Activated CD8-positive, alpha-beta memory T cell treated with anti-CD3 and anti-CD28 coated beads, Interleukin-2, amount 50 U/mL, for 4 hours (primary cell): ENCODE data around the gene PTPRN2.
"Not testable (repeated sequence)": the region's sequence is repeated elsewhere in the genome, so short reads cannot be mapped to it uniquely, and the experiment has no call there.

Experiments used
- DNase-seq: peaks from one replicate; pipeline ENCODE4 v3.0.0-alpha.2; 2020

The PTPRN2 gene

DNA sequence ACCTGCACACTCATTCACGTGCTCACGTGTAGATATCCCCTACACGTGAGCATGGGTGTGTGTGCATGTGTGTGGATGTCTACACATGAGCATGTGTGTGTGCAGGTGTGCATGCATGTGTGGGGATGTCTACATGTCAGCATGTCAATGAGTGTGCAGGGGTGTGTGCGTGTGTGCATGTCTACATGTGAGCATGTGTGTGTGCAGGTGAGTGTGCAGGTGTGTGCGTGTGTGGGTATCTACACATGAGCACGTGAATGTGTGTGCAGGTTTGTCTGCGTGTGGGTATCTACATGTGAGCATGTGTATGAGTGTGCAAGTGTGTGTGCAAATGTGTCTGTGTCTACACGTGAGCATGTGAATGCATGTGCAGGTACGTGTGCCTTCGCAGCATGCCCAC, 274.8 kb downstream of the PTPRN2 start:
- no peak for DNase-seq

DNA sequence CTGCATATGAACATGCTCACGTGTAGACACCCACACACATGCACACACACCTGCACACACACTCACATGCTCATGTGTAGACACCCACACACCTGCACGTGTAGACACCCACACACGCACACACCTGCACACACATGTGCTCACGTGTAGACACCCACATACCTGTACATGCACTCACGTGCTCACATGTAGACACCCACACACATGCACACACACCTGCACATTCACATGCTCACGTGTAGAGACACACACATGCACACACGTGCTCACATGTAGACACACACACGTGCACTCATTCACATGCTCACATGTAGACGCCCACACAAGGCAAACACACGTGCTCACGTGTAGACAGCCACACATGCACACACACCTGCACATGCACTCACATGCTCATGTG, 275.8 kb downstream of the PTPRN2 start:
- DNase-seq, result no peak

DNA sequence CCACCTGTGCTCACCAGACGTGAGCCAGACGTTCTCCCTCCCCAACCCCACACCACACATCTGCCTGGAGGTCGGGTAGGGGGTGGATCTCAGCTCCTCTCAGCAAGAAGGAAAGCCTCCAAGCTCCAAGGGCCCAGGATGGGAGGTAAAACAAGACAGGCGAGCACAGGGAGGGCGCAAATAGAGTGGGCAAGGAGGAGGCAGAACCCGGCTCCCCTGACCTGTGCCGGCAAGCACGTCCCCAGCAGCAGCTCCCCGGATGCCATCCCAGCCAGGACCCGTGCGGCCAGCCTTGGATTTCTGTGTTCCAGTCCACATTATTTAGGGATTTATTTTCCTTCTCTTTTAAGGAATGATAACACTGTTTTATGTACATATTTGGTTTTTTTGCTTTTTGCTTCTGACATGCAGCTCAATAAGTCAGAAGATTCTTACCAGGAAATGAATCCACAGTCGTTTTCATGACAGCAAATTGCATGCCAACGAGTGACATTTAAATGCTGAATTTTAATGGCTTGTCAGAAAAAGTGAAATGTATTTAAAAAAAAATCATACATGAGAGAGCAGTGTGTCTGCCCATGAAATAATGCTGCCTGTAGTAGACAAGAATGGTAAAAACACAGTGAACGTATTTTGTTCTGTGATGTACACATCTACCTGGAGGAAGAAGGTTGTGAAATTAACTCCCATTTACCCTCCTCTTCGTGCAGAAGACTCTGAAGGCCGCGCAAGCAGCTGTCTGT, 276.5 kb downstream of the PTPRN2 start:
- no peak for DNase-seq

DNA sequence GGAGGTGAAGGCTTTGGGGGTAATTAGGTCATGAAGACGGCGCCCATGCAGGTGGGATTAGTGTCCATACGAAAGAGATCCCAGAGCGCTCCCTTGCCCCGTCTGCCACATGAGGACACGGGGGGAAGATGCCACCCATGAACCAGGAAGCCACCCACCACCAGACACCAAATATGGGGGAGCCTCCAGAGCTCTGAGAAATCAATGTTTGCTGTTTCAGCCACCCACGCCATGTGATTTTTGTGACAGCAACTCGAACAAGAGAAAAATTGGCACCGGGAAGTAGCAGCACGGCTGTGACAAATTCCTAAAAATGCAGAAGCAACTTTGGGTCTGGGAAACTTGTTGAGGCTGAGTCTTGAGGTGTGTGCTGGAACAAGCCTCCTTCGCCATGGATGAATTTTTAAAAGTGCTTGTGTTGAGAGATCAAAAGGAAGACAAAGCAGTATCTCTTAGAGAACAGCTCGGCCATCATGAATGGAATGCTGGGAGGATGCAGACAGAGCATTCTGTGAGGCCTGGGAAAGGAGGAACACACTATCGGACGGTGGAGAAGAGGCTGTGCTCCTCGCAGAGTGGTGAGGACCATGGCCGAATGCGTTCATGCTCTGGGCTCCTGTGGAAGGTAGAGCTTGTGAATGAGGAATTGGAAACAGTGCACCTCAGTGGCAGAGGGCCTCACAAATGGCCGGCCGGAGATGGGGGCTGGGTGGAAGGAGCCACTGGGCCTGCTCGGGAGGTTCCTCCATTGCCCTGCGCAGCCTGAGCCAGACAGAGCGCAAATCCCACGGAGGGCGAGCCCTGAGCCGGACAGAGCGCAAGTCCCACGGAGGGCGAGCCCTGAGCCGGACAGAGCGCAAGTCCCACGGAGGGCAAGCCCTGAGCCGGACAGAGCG, 277.5 kb downstream of the PTPRN2 start:
- DNase-seq, result no peak

DNA sequence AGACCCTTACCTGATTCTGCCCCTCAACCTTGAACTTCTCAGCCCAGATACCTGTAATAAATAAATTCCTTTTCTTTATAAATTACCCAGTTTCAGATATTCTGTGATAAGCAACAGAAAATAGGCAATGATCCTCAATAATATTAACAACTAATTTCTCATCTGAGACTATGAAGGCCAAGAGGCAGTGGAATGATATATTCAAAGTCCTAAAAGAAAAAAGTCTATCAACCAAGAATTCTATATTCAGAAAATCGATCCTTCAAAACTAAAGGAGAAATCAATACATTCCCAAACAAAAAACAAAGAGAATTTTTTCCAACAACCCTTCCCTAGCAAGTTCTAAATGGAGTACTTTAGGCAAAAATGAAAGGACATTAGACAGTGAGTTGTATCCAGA, 279.6 kb downstream of the PTPRN2 start:
- DNase-seq, result no peak

DNA sequence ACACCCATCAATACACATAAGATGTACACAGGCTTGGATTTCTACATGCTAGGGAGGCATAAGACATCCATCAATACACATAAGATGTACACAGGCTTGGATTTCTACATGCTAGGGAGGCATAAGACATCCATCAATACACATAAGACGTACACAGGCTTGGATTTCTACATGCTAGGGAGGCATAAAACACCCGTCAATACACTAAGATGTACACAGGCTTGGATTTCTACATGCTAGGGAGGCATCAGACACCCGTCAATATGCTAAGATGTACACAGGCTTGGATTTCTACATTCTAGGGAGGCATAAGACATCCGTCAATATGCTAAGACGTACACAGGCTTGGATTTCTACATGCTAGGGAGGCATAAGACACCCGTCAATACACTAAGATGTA, 283.6 kb downstream of the PTPRN2 start:
- DNase-seq, result not testable (repeated sequence)

DNA sequence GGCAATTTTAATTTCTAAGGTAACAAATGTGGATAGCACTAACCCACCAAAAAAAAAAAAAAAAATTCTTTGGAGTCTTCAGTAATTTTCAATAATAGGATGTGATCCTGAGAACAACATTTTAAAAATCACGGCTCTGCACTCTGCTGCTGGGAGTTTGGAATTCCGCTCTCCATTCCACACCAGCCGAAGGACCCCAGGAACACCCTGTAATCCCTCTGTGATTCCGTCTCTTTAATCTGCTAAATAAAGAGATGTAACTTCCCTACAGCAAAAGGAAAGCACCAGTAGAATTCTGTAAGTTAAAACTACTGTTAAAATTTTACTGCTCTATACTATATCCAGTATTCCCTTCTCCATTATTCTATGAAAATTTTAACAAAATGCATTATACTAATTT, 284.5 kb downstream of the PTPRN2 start:
- no peak for DNase-seq

DNA sequence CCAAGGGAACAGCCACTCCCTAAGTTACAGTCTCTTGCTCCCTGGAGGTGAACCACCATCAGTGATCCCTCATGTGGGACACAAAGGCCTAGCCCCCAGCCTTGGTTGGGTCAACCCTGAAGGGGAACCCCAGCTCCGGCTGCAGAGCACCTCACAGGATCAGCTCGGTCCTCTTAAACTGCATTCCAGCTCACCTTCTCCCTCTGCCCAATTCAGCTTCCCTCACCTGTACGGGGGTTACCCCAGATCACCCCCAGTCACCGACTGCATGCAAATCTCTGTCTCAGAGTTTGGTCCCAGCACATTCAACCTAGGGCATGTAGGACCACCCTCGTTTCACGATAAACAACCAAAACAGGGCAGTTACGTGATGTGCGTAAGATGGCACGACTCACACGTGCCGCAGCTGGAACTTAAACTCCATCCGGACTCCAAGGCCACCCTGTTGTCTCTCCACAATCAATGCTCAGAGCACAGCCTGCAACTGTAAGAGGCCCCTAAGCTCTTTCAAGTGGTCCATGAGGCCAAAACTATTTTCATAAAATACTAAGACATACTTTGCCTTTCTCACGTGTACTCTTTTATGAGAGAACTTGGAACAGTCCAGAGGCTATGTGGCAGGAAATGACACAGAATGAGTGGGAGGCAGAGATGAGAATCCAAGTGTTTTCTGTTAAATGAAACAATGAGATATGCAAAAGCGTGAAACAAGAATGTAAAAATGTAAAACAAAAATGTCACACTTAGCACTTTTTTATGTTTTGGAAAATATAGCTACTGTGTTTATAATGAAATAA, 285.2 kb downstream of the PTPRN2 start:
- DNase-seq, result no peak

DNA sequence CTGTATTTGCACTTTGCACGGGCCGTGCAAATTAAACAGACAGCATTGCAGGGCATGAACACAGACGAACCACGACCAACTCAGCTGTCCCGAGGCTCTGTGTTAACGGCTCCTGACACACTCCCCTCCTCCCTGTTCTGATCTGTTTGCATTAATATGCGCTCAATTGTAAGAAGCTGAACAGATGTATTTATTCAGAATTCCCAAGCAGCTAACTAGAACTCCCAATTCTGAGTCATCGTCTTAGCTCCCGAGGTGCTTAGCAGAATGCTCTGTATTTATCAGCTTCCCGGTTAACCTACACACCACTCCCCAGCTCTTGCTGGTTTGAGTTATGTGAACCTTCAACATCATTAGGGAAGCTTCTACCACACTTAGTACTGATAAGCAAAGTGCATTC, 286.4 kb downstream of the PTPRN2 start:
- DNase-seq, result no peak

DNA sequence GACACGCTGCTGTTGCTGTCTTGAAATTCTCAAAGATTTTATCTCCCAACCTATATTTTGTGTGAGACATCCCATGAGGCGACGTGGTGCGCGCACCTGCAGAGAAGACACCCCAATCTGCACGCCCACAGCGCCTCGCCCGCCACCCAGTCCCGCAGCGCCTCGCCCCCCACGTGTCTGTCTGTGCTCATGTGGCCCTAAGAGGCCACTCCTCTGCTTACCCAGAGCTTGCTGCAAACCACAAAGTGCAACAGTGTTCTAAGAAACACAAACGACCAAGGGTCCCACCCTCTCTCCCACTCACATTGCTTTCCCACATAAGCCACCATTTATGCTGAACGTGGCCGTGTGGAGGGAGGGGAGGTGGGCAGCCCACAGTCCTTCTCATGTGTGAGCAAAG, 287.2 kb downstream of the PTPRN2 start:
- DNase-seq, result no peak

DNA sequence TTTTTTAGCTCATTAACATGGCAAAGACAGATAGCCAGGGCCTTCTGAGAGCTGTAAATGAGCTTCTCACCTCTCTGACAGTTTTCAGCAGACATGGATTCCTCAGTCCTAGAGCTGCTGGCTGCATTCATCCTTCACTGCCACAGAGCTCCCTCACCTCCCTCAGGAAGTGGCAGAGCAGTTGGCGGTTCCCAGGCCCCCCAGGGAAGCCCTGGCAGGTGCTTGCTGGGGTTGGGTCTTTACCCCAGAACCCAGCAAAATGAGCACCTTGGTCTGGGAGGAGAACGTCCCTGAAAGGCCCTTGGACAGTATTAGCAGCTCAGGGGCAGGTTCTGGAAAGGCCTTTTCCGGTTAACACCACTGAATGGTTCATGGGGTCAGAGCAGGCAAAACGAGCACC, 288.0 kb downstream of the PTPRN2 start:
- DNase-seq, result no peak

DNA sequence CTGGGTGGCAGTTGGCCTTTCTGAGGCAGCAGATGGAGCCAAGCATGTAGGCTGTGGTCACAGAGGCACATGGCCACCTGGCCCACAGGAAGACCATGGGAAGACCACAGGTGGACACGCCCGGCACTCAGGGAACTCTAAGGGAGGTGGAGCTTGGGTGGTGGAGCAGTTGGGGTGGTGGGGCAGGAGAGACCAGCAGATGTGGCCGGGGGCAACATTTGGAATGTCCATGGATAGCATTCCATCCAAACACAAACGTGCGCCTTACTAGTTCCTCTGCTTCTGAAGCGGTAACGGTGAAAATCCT, 290.9 kb downstream of the PTPRN2 start:
- DNase-seq, result no peak

DNA sequence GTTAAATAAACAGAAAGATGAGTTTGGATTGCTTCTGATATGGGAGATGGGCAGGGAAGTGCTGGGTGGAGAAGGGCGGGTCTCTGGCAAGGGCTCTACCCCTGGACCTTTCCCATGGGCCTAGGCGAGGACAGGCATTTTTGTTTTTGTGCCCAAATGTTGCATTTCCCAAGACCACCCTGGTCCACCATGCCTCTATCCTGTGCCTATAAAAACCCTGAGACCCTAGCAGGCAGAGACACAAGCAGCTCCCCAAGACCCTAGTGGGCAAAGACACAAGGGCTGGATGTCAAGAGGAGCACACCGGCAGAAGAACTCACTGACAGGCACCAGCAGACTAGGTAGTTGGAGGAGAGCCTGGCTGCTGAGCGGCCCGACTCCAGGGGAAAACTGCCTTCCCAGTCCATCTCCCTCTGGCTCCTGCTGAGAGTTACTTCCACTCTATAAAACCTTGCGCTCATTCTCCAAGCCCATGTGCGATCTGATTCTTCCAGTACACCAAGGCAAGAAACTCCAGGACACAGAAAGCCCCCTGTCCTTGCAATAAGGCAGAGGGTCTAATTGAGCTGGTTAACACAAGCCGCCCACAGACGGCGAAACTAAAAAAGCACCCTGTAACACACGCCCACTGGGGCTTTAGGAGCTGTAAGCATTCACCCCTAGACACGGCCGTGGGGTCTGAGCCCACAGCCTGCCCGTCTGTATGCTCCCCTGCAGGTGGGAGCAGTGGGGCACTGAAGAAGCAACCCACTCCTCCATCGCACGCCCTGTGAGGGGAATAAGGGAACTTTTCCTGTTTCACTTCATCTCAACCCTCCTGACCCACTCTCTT, 291.4 kb downstream of the PTPRN2 start:
- no peak for DNase-seq

DNA sequence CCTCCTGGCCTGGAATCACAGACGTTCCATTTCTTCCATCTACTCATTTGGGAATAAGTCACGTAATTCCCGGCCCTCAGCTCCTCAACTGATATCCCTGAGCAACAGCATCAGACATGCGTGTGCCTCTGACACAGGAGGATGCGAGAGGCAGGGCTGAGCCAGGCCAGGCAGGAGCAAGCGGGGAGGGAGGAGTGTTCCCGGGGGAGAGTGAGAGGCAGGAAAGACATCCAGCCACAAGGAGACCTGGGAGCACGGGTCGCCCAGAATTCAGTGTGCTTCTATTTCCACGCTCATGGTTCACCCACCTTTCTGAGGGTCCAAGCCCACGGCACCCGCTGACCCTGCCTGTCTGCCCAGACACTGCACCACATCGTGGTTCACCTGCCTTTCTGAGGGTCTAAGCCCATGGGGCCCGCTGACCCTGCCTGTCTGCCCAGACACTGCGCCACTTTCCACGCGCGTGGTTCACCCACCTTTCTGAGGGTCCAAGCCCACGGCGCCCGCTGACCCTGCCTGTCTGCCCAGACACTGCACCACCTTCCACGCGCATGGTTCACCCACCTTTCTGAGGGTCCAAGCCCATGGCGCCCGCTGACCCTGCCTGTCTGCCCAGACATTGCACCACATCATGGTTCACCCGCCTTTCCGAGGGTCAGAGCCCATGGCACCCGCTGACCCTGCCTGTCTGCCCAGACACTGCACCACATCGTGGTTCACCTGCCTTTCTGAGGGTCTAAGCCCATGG, 293.0 kb downstream of the PTPRN2 start:
- DNase-seq, result not testable (repeated sequence)

DNA sequence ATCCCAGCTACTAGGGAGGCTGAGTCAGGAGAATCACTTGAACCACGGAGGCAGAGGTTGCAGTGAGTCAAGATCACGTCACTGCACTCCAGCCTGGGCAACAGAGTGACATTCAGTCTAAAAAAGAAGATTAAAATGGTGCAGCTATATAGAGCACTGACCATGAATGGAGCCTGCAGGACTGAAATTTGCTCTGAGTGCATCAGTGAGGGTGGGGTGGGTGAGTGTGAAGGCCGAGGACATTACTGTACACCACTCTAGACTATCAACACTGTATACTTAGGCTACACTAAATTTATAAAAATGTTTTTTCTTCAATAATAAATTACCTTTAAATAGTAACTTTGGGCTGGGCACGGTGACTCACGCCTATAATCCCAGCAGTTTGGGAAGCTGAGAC, 294.7 kb downstream of the PTPRN2 start:
- no peak for DNase-seq

DNA sequence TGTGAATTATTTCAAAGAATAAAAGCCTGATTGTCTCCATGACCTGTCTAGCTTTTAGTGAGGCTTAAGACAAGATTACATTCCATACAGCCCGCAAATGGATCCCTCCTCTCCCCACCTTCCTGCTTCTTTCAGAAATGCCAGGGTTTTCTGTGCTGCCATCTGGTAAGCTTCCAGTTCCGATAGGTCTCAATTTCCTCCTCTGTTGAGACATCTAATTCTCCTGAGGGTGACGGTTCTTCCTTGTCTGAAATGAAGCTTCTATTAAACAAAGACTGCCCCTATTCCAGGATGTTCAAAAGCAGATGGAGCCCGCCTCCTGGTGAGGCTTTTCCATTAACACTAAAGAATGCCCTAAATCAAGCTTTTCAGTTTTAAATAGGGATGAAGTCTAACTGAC, 295.6 kb downstream of the PTPRN2 start:
- DNase-seq, result no peak

DNA sequence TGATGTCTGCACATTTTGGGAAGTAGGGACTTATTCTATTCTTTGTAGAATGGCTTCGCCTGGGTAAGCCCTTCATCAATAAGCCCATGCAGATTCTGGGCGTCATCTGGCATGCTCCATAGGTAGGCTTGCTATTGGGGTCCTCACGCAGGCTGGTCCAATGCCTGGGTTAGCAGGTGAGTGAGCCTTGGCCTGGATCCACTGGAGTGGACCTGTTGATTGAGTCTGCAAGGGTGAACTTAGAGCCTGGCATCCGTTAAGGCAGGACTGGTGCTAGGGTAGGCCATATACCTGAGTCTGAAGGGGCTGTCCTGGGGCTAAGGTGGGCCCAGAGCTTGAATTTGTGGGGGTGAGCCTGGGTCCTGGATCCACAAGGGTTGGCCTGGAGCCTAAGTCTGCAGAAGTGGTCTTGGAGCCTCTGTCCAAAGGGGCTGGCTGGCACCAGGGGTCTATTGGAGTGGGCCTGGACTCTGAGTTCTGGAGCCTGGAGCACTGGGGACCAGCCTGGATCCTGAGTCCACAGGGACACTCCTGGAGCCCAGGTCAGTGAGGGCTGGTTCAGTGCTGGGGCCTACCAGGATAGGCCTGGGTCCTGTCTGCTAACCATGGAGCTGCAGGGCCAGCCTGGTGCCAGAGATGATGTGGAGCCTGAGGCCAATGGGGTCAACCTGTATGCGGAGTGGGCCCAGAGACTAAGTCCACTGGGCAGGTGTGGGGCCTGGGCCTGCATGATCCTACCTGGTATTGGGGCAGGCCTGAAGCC, 297.7 kb downstream of the PTPRN2 start:
- no peak for DNase-seq

DNA sequence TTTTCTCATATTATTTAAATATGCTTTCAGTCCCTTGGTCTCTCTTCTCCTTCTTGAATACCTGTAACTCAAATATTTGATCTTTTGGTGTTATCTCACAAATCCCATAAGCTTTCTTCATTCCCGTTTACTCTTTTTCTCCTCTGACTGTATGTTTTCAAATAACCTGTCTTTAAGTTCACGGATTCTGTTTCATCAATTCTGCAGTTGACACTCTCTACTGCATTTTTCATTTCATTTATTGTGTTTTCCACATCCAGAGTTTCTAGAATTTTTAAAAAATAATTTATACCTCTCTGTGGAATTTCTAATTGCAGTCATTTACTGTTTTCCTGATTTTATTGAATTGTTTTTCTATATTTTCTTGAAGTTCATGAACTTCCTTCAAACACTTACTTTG, 298.4 kb downstream of the PTPRN2 start:
- DNase-seq, result no peak

DNA sequence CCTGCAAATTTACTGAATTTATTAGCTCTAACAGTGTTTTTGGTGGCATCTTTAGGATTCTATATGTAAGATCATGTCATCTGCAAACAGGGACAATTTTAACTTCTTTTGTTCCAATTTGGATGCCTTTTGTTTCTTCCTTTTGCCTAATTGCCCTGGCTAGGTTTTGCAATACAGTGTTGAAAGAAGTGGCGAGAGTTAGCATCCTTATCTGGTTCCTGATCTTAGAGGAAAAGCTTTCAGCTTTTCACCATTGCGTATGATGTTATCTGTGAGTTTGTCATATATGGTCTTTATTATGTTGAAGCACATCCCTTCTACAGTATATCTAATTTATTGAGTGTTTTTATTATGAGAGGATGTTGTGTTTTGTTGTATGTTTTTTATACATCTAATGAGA, 301.4 kb downstream of the PTPRN2 start:
- no peak for DNase-seq

DNA sequence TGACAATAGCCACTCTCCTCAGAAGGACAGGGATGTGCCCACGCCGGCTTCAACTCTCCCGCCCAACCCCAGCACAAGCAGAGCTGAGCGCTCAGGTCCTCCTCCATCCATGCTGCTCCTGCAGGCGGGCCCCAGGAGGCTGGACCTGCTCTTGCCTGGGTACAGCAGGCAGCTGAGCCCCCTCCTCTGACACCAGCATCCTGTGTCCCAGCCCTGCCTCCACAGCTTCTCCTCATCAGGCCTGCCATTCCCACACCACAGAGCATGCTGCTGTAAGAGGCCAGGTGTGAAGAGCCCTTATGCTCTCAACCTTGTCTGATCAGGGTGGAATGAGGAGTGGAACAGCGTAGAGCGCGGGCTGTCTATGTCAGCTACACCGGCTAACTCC, 302.2 kb downstream of the PTPRN2 start:
- no peak for DNase-seq
